ENCODE measurements around the gene OLR1. TPM values are rescaled to one million over a fixed set of nuclear protein-coding genes. Genes with fewer than 3 reads are reported as not detected.
"Not testable (repeated sequence)": the region's sequence is repeated elsewhere in the genome, so short reads cannot be mapped to it uniquely, and the experiment has no call there.

The OLR1 gene
- total and polyA plus RNA-seq, 2 donors: 0.52 to 1.1 TPM

DNA sequence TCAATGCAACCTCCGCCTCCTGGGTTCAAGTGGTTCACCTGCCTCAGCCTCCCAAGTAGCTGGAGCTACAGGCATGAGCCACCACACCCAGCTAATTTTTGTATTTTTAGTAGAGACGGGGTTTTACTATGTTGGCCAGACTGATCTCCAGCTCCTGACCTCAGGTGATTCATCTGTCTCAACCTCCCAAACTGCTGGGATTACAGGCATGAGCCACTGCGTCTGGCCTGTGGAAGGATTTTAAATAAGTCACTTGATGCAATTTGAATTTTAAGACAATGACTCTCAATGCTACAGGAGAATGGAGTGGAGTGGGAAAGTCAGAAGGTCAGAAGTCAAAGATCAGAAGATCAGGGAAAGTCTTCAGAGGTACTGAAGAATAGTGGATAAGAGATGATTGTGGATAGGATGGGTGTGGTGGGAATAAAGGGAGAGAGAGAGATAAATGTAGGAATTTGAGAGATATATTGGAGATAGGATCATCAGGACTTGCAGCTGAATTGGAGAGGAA lies 22.3 kb upstream of the OLR1 start:
- DNase-seq (ENCODE audit: low read depth in 6 of 9, low spot score in 9 of 9): no peak
- Histone ChIP-seq H3K36me3 (ENCODE audit: control insufficient read depth in 2 of 2, insufficient read depth in 2 of 2, low read length in 1 of 2) (no peaks in the 10 kb centered on the region), H3K4me3 (ENCODE audit: low read length in 2 of 2) (no peak overlapping the region), H3K27ac (ENCODE audit: low read depth in 1 of 2, low read length in 1 of 2) (no peak overlapping the region), H3K9me3 (ENCODE audit: control insufficient read depth in 2 of 2, insufficient read depth in 1 of 2, low read length in 1 of 2) (no peaks in the 10 kb centered on the region), H3K27me3 (ENCODE audit: control insufficient read depth in 2 of 2, insufficient read depth in 1 of 2, low read length in 1 of 2) (no peaks in the 10 kb centered on the region), H3K4me1 (ENCODE audit: control insufficient read depth in 2 of 2, insufficient read depth in 2 of 2, low read length in 2 of 2) (peaks cover 0 to 6% of the 10 kb centered on the region in 2 donors)
- WGBS: 97% methylated on average over 3 of the region's 3 CpGs

DNA sequence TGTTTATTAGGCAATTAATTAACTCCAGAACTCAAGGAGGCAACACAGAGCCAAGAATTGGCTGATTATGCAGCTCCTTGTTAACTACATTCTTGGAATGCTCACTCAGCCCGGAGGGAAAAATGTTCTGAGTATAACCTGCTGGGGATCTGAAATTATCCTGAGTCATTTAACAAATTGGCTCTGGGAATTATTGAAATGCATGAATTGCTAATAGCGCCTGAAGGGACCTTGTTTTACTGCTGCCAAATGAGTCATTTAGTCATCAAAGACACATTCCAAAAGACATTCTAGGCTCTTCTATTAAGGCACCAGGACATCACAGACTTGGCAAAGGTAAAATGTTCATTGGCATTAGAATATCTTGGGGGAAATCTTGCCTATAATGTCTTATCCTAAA lies 19.9 kb upstream of the OLR1 start:
- Histone ChIP-seq H3K27me3 (ENCODE audit: control insufficient read depth in 2 of 2, insufficient read depth in 1 of 2, low read length in 1 of 2) (no peaks in the 10 kb centered on the region), H3K4me3 (ENCODE audit: low read length in 2 of 2) (no peak overlapping the region), H3K27ac (ENCODE audit: low read depth in 1 of 2, low read length in 1 of 2) (no peak overlapping the region), H3K4me1 (ENCODE audit: control insufficient read depth in 2 of 2, insufficient read depth in 2 of 2, low read length in 2 of 2) (peaks cover 0 to 6% of the 10 kb centered on the region in 2 donors), H3K36me3 (ENCODE audit: control insufficient read depth in 2 of 2, insufficient read depth in 2 of 2, low read length in 1 of 2) (no peaks in the 10 kb centered on the region), H3K9me3 (ENCODE audit: control insufficient read depth in 2 of 2, insufficient read depth in 1 of 2, low read length in 1 of 2) (no peaks in the 10 kb centered on the region)
- no peak for DNase-seq (ENCODE audit: low read depth in 6 of 9, low spot score in 9 of 9)
- WGBS: 71% methylated on average over 2 of the region's 2 CpGs

DNA sequence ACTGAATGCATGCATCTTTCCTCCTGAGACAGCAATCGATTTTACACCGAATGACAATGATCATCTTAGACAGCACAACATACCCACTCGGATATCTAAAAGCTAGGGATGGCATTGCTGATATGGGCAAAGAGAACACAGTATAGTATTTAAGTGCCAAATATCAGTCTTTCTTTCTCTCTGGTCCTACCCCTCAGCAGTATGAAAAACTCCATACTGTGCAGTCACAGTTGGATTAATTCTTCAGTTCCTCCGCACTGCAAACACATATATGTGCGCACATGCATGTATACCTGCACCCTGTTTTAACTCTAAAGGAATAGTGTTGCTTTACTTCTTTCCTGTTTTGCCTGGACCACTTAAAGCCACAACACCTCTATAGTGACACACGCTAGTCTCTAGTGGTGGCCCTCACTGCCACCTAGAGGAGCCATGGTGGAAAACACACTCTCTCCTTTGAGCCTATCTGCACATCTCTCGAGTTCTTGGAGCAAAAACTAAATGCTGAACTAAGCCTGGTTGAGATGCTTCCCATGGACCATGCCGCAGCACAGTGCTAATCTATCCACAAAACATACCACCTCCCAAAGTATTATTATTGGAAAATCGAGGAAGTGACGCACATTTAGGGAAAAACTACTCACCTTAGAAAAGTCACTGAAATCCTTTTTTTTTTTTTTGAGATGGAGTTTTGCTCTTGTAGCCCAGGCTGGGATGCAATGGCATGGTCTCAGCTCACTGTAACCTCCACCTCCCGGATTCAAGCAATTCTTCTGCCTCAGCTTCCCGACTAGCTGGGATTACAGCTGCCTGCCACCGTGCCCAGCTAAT lies 18.8 kb upstream of the OLR1 start:
- WGBS: 55% methylated on average over 13 of the region's 13 CpGs
- Histone ChIP-seq H3K4me1 (ENCODE audit: control insufficient read depth in 2 of 2, insufficient read depth in 2 of 2, low read length in 2 of 2) (peaks cover 0 to 6% of the 10 kb centered on the region in 2 donors), H3K4me3 (ENCODE audit: low read length in 2 of 2) (no peak overlapping the region), H3K27ac (ENCODE audit: low read depth in 1 of 2, low read length in 1 of 2) (no peak overlapping the region), H3K36me3 (ENCODE audit: control insufficient read depth in 2 of 2, insufficient read depth in 2 of 2, low read length in 1 of 2) (no peaks in the 10 kb centered on the region), H3K9me3 (ENCODE audit: control insufficient read depth in 2 of 2, insufficient read depth in 1 of 2, low read length in 1 of 2) (no peaks in the 10 kb centered on the region), H3K27me3 (ENCODE audit: control insufficient read depth in 2 of 2, insufficient read depth in 1 of 2, low read length in 1 of 2) (no peaks in the 10 kb centered on the region)
- peak in 8 of 9 donors; percentile 40 to 85 (median 64) for DNase-seq (ENCODE audit: low read depth in 6 of 9, low spot score in 9 of 9)

DNA sequence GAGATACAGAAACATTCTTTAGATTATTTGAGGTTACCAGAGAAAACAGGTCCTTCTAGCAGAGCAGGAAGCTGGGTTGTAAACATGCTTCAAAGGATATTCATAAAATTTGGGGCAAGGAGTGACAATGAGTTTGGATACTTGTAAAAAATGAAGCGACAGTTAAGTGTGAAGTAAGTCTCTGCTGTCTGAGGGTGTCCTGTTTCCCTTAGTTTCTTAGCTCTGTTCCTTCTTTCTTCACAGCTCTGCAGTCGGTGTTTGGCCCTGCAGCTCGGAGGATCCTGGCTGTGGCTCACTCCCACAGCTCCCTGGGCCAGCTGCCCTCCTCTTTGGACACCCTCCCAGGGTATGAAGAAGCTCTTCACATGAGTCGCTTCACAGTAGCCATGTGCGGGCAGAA lies 17.7 kb upstream of the OLR1 start:
- peak overlapping the region in 1 of 2 donors; percentile 20 for H3K27ac ChIP-seq (ENCODE audit: low read depth in 1 of 2, low read length in 1 of 2)
- 91% methylated on average over 5 of the region's 5 CpGs for WGBS

DNA sequence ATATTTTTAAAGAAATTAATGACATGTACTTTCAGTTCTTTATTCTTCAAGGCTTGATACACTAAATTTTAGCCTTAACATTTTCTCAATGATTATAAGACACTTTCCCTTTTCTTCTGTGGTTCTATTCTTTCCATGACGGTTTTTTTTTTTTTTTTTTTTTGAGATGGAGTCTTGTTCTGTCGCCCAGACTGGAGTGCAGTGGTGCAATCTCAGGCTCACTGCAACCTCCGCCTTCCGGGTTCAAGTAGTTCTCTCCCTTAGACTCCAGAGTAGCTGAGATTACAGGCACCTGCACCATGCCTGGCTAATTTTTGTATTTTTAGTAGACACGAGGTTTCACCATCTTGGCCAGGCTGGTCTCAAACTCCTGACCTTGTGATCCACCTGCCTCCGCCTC lies 15.0 kb upstream of the OLR1 start:
- H3K9me3 ChIP-seq (ENCODE audit: control insufficient read depth in 2 of 2, insufficient read depth in 1 of 2, low read length in 1 of 2); H3K36me3 ChIP-seq (ENCODE audit: control insufficient read depth in 2 of 2, insufficient read depth in 2 of 2, low read length in 1 of 2); H3K27me3 ChIP-seq (ENCODE audit: control insufficient read depth in 2 of 2, insufficient read depth in 1 of 2, low read length in 1 of 2); H3K27ac ChIP-seq (ENCODE audit: low read depth in 1 of 2, low read length in 1 of 2); DNase-seq (ENCODE audit: low read depth in 6 of 9, low spot score in 9 of 9); H3K4me3 ChIP-seq (ENCODE audit: low read length in 2 of 2); H3K4me1 ChIP-seq (ENCODE audit: control insufficient read depth in 2 of 2, insufficient read depth in 2 of 2, low read length in 2 of 2): not testable (repeated sequence)
- 99% methylated on average over 6 of the region's 6 CpGs for WGBS

More for the DNA sequence above, 17.7 kb upstream of the OLR1 start:
- DNase-seq (ENCODE audit: low read depth in 6 of 9, low spot score in 9 of 9): no peak
- no peak overlapping the region for H3K4me3 ChIP-seq (ENCODE audit: low read length in 2 of 2)
- H3K9me3 ChIP-seq (ENCODE audit: control insufficient read depth in 2 of 2, insufficient read depth in 1 of 2, low read length in 1 of 2): no peaks in the 10 kb centered on the region
- H3K4me1 ChIP-seq (ENCODE audit: control insufficient read depth in 2 of 2, insufficient read depth in 2 of 2, low read length in 2 of 2): peaks cover 0 to 6% of the 10 kb centered on the region in 2 donors
- no peaks in the 10 kb centered on the region for H3K36me3 ChIP-seq (ENCODE audit: control insufficient read depth in 2 of 2, insufficient read depth in 2 of 2, low read length in 1 of 2)
- no peaks in the 10 kb centered on the region for H3K27me3 ChIP-seq (ENCODE audit: control insufficient read depth in 2 of 2, insufficient read depth in 1 of 2, low read length in 1 of 2)

DNA sequence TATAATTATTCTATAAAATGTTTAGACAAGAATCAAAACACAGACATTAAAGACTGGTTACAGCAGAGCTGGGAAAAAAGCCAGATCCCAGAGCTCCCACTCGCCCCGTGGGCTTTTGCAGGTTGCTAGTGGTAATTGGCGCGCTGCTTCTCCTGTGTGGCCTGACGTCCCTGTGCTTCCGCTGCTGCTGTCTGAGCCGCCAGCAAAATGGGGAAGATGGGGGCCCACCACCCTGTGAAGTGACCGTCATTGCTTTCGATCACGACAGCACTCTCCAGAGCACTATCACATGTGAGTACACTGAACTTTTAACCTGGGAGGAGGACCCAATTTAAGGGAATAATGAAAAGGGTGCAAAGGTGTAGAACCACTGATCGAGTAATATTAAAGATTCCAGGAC lies 14.4 kb upstream of the OLR1 start:
- Histone ChIP-seq H3K4me3 (ENCODE audit: low read length in 2 of 2) (no peak overlapping the region), H3K27ac (ENCODE audit: low read depth in 1 of 2, low read length in 1 of 2) (no peak overlapping the region), H3K27me3 (ENCODE audit: control insufficient read depth in 2 of 2, insufficient read depth in 1 of 2, low read length in 1 of 2) (no peaks in the 10 kb centered on the region), H3K4me1 (ENCODE audit: control insufficient read depth in 2 of 2, insufficient read depth in 2 of 2, low read length in 2 of 2) (peaks cover 0 to 6% of the 10 kb centered on the region in 2 donors), H3K9me3 (ENCODE audit: control insufficient read depth in 2 of 2, insufficient read depth in 1 of 2, low read length in 1 of 2) (no peaks in the 10 kb centered on the region), H3K36me3 (ENCODE audit: control insufficient read depth in 2 of 2, insufficient read depth in 2 of 2, low read length in 1 of 2) (no peaks in the 10 kb centered on the region)
- peak in 1 of 9 donors; percentile 20 for DNase-seq (ENCODE audit: low read depth in 6 of 9, low spot score in 9 of 9)
- 39% methylated on average over 11 of the region's 11 CpGs for WGBS

DNA sequence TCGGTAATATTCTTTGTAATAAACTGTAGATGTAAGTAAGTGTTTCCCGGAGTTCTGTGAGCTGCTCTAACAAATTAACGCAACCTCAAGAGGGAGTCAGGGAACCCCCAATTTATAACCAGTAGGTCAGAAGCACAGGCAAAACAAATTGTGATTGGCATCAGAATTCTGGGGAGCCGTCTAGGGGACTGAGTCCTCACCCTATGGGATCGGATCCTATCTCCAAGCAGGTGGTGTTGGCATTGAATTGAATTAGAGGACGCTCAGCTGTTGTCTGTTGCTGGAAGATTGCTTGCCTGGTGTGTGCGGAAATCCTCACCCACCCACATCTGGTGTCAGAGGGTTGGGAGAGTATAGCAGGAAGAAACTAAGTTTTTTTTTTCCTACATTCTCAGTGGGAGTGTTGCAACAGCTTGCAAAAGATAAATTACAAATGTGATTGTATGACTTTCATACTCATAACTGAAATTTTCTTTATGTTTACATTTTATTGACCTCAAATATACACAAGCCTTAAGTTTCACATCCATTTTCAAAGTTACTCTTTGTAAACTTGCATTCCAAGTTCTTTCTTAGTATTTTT lies 12.4 kb upstream of the OLR1 start:
- Histone ChIP-seq H3K9me3 (ENCODE audit: control insufficient read depth in 2 of 2, insufficient read depth in 1 of 2, low read length in 1 of 2) (no peaks in the 10 kb centered on the region), H3K27ac (ENCODE audit: low read depth in 1 of 2, low read length in 1 of 2) (no peak overlapping the region), H3K4me3 (ENCODE audit: low read length in 2 of 2) (no peak overlapping the region), H3K27me3 (ENCODE audit: control insufficient read depth in 2 of 2, insufficient read depth in 1 of 2, low read length in 1 of 2) (no peaks in the 10 kb centered on the region), H3K4me1 (ENCODE audit: control insufficient read depth in 2 of 2, insufficient read depth in 2 of 2, low read length in 2 of 2) (no peaks in the 10 kb centered on the region), H3K36me3 (ENCODE audit: control insufficient read depth in 2 of 2, insufficient read depth in 2 of 2, low read length in 1 of 2) (no peaks in the 10 kb centered on the region)
- no peak for DNase-seq (ENCODE audit: low read depth in 6 of 9, low spot score in 9 of 9)
- 89% methylated on average over 7 of the region's 7 CpGs for WGBS

DNA sequence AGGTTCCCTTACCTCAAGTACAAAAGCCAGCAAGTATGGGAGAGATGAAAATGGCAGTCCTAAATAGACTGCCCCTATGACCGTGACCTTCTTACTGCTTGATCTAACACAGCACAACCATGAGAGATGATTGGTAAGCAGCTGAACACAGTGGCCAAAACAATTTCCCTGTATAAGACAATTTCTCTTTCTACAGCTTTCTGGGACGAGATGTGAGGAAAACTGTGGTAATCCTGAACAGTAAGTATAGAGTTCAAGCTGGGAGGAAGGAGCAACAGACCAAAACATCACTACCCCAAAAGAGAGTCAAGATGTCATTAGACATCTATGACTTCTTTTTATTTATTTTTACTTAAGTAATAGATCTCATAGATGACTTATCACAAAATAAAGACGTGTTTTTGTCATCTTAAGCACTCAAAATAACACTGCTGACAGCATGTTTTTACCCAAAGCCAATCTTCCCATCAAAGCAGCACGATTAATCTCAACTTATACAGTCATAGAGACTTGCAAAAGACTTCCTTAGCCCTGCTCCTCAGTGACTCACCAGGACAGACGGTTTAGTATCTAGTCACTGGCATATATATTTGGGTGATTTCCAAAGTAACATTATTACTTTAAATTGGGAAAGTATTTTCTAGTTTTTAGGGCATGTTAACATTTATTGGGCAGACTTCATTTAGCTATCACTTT lies 10.6 kb upstream of the OLR1 start:
- H3K27ac ChIP-seq (ENCODE audit: low read depth in 1 of 2, low read length in 1 of 2): no peak overlapping the region
- no peaks in the 10 kb centered on the region for H3K4me1 ChIP-seq (ENCODE audit: control insufficient read depth in 2 of 2, insufficient read depth in 2 of 2, low read length in 2 of 2)
- DNase-seq (ENCODE audit: low read depth in 6 of 9, low spot score in 9 of 9): no peak
- H3K27me3 ChIP-seq (ENCODE audit: control insufficient read depth in 2 of 2, insufficient read depth in 1 of 2, low read length in 1 of 2): no peaks in the 10 kb centered on the region
- H3K36me3 ChIP-seq (ENCODE audit: control insufficient read depth in 2 of 2, insufficient read depth in 2 of 2, low read length in 1 of 2): no peaks in the 10 kb centered on the region
- no peaks in the 10 kb centered on the region for H3K9me3 ChIP-seq (ENCODE audit: control insufficient read depth in 2 of 2, insufficient read depth in 1 of 2, low read length in 1 of 2)
- H3K4me3 ChIP-seq (ENCODE audit: low read length in 2 of 2): no peak overlapping the region
- WGBS: 90% methylated on average over 5 of the region's 5 CpGs

DNA sequence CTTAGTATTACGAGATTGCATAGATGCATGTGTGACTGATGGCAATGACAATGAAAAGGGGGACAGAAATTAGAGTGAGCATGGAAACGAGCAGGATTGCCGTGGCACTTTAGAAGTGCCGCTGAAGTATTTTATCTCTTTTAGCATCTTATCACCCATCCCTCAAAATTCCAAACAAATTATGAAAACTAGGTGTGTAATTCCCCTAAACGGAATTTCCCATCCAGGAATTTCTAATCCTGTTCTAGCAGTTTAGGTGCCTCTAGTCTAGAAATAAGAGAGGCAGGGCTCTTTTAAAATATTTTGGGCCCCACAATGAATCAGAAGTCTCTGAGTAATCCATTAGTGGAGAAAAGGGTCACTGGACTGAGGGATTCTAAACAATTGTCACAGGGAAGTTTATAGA lies 7.8 kb upstream of the OLR1 start:
- H3K4me3 ChIP-seq (ENCODE audit: low read length in 2 of 2): no peak overlapping the region
- no peaks in the 10 kb centered on the region for H3K9me3 ChIP-seq (ENCODE audit: control insufficient read depth in 2 of 2, insufficient read depth in 1 of 2, low read length in 1 of 2)
- no peak overlapping the region for H3K27ac ChIP-seq (ENCODE audit: low read depth in 1 of 2, low read length in 1 of 2)
- WGBS: 97% methylated on average over 5 of the region's 5 CpGs
- no peaks in the 10 kb centered on the region for H3K36me3 ChIP-seq (ENCODE audit: control insufficient read depth in 2 of 2, insufficient read depth in 2 of 2, low read length in 1 of 2)
- H3K4me1 ChIP-seq (ENCODE audit: control insufficient read depth in 2 of 2, insufficient read depth in 2 of 2, low read length in 2 of 2): no peaks in the 10 kb centered on the region
- no peak for DNase-seq (ENCODE audit: low read depth in 6 of 9, low spot score in 9 of 9)
- no peaks in the 10 kb centered on the region for H3K27me3 ChIP-seq (ENCODE audit: control insufficient read depth in 2 of 2, insufficient read depth in 1 of 2, low read length in 1 of 2)
